H9 (cell line): ENCODE results near the gene FZD2. TPM values are rescaled to one million over a fixed set of nuclear protein-coding genes. Genes with fewer than 3 reads are reported as not detected.

Source experiments
- DNase-seq: peaks from one replicate; pipeline ENCODE4 v3.0.0-alpha.2; 2017
- H2AFZ ChIP-seq: one replicate; pipeline ENCODE4 v1.6.1; 2013; ENCODE audit warnings: mild to moderate bottlenecking, low read length, control low read depth, moderate library complexity
- H2AK5ac ChIP-seq: 2 replicates; pipeline ENCODE4 v1.6.1; 2013; ENCODE audit warnings: low read length, control low read depth, mixed read lengths; ENCODE audit not compliant: insufficient read length
- H2BK120ac ChIP-seq: one replicate; pipeline ENCODE4 v1.6.1; 2013; ENCODE audit warnings: low read depth, mild to moderate bottlenecking, low read length, control low read depth, inconsistent platforms; ENCODE audit not compliant: poor library complexity, severe bottlenecking
- H2BK12ac ChIP-seq: 2 replicates; pipeline ENCODE4 v1.6.1; 2013; ENCODE audit warnings: low read length, control low read depth, mixed read lengths, low read depth; ENCODE audit not compliant: insufficient read length
- H2BK15ac ChIP-seq: 2 replicates; pipeline ENCODE4 v1.6.1; 2013; ENCODE audit warnings: low read depth, low read length, control low read depth
- H2BK20ac ChIP-seq: one replicate; pipeline ENCODE4 v1.6.1; 2013; ENCODE audit warnings: low read depth, mild to moderate bottlenecking, low read length, control low read depth, inconsistent platforms; ENCODE audit not compliant: poor library complexity, severe bottlenecking
- H2BK5ac ChIP-seq: 2 replicates; pipeline ENCODE4 v1.6.1; 2013; ENCODE audit warnings: low read length, control low read depth, mixed read lengths; ENCODE audit not compliant: insufficient read length
- H3K14ac ChIP-seq: 2 replicates; pipeline ENCODE4 v1.6.1; 2013; ENCODE audit warnings: low read length, control low read depth; ENCODE audit not compliant: insufficient read depth
- H3K18ac ChIP-seq: 2 replicates; pipeline ENCODE4 v1.6.1; 2013; ENCODE audit warnings: low read depth, mild to moderate bottlenecking, mixed read lengths, low read length, control low read depth; ENCODE audit not compliant: insufficient read length
- H3K23ac ChIP-seq: 2 replicates; pipeline ENCODE4 v1.6.1; 2013; ENCODE audit warnings: low read length, control low read depth, mixed read lengths, low read depth; ENCODE audit not compliant: insufficient read length
- H3K23me2 ChIP-seq: 2 replicates; pipeline ENCODE4 v1.6.1; 2013; ENCODE audit warnings: low read depth, mild to moderate bottlenecking, mixed read lengths, low read length, control low read depth; ENCODE audit not compliant: insufficient read length, poor library complexity, severe bottlenecking
- H3K27ac ChIP-seq: 2 replicates; pipeline ENCODE4 v1.5.1; 2013; ENCODE audit warnings: low read length, control low read depth, mixed read lengths, low read depth; ENCODE audit not compliant: insufficient read length
- H3K27me3 ChIP-seq: 2 replicates; pipeline ENCODE4 v1.6.1; 2013; ENCODE audit warnings: low read length, control low read depth, inconsistent platforms; ENCODE audit not compliant: insufficient read depth
- H3K4ac ChIP-seq: 2 replicates; pipeline ENCODE4 v1.6.1; 2013; ENCODE audit warnings: low read depth, mild to moderate bottlenecking, control low read depth, inconsistent platforms, low read length, moderate library complexity
- H3K4me1 ChIP-seq: 2 replicates; pipeline ENCODE4 v1.6.1; 2013; ENCODE audit warnings: low read length, control low read depth, inconsistent platforms; ENCODE audit not compliant: insufficient read depth
- H3K4me2 ChIP-seq: 2 replicates; pipeline ENCODE4 v1.6.1; 2013; ENCODE audit warnings: low read length, control low read depth, mixed read lengths; ENCODE audit not compliant: insufficient read length, insufficient read depth
- H3K56ac ChIP-seq: 2 replicates; pipeline ENCODE4 v1.6.1; 2013; ENCODE audit warnings: low read depth, mild to moderate bottlenecking, mixed read lengths, low read length, control low read depth; ENCODE audit not compliant: insufficient read length
- H3K79me1 ChIP-seq: 2 replicates; pipeline ENCODE4 v1.6.1; 2013; ENCODE audit warnings: low read depth, mild to moderate bottlenecking, moderate library complexity, low read length, control low read depth, inconsistent platforms; ENCODE audit not compliant: insufficient read depth, poor library complexity, severe bottlenecking
- H3K79me2 ChIP-seq: 2 replicates; pipeline ENCODE4 v1.6.1; 2013; ENCODE audit warnings: low read length, control low read depth, inconsistent platforms; ENCODE audit not compliant: insufficient read depth
- H3K9ac ChIP-seq: 2 replicates; pipeline ENCODE4 v1.6.1; 2013; ENCODE audit warnings: low read length, control low read depth, mixed read lengths; ENCODE audit not compliant: insufficient read length; ENCODE audit errors: extremely low read depth
- H3K9me3 ChIP-seq: one replicate; pipeline ENCODE4 v1.6.1; 2013; ENCODE audit warnings: low read depth, low read length, inconsistent platforms; ENCODE audit not compliant: control insufficient read depth
- H3T11ph ChIP-seq: one replicate; pipeline ENCODE4 v1.6.1; 2013; ENCODE audit warnings: mild to moderate bottlenecking, low read length, control low read depth, inconsistent platforms
- H4K20me1 ChIP-seq: one replicate; pipeline ENCODE4 v1.6.1; 2013; ENCODE audit not compliant: control insufficient read depth, insufficient read length, insufficient read depth
- H4K5ac ChIP-seq: 2 replicates; pipeline ENCODE4 v1.6.1; 2013; ENCODE audit warnings: low read depth, mild to moderate bottlenecking, mixed read lengths, low read length, control low read depth; ENCODE audit not compliant: insufficient read length
- H4K8ac ChIP-seq: replicated peaks from 2 replicates; pipeline ENCODE4 v1.6.1; 2013; ENCODE audit warnings: low read length, control low read depth, mixed read lengths, low read depth; ENCODE audit not compliant: insufficient read length
- H4K91ac ChIP-seq: 2 replicates; pipeline ENCODE4 v1.6.1; 2013; ENCODE audit warnings: low read depth, mild to moderate bottlenecking, moderate library complexity, mixed read lengths, low read length, control low read depth; ENCODE audit not compliant: insufficient read length
- H3K27ac Mint-ChIP-seq, 3 experiments: 2 replicates in 2 of 3; 3 replicates in 1 of 3; pipeline ENCODE4 v1.8.0; 2020 to 2021; ENCODE audit warnings: mixed read lengths in 3 of 3, mild to moderate bottlenecking in 1 of 3, moderate library complexity in 1 of 3
- H3K27me3 Mint-ChIP-seq: 2 replicates; pipeline ENCODE4 v1.8.0; 2021; ENCODE audit warnings: low read depth, mild to moderate bottlenecking, moderate library complexity, mixed read lengths
- H3K36me3 Mint-ChIP-seq, 3 experiments: 2 replicates in 2 of 3; 3 replicates in 1 of 3; pipeline ENCODE4 v1.8.0; 2020 to 2021; ENCODE audit warnings: low read depth in 3 of 3, mixed read lengths in 3 of 3; ENCODE audit not compliant: insufficient read depth in 1 of 3
- H3K4me1 Mint-ChIP-seq, 2 experiments: 2 replicates each; pipeline ENCODE4 v1.8.0; 2020; ENCODE audit warnings: mixed read lengths in 2 of 2
- H3K4me3 Mint-ChIP-seq, 2 experiments: 2 replicates in 1 of 2; 3 replicates in 1 of 2; pipeline ENCODE4 v1.8.0; 2020 to 2021; ENCODE audit warnings: mild to moderate bottlenecking in 2 of 2, mixed read lengths in 2 of 2, moderate library complexity in 1 of 2
- H3K9me3 Mint-ChIP-seq, 2 experiments: 2 replicates in 1 of 2; 3 replicates in 1 of 2; pipeline ENCODE4 v1.8.0; 2020; ENCODE audit warnings: mild to moderate bottlenecking in 2 of 2, mixed read lengths in 2 of 2, moderate library complexity in 1 of 2
- CTCF ChIP-seq: fragments of 200-600 bp; sonication (generic); conservative IDR thresholded peaks from 3 replicates; pipeline ENCODE4 v1.8.0; 2021; ENCODE audit warnings: antibody characterized with exemption, mild to moderate bottlenecking
- WGBS: extraction: QIAGEN DNeasy Blood & Tissue Kit; methylation state at CpG from one replicate; pipeline ENCODE4 v1.1.7; 2013; ENCODE audit warnings: missing lambda C conversion rate, low lambda C conversion rate, mixed read lengths; ENCODE audit not compliant: insufficient read length; ENCODE audit errors: extremely low coverage; 5-methylcytosine and 5-hydroxymethylcytosine counted together
- total RNA-seq: library from RNA; stranded (reverse); gene quantifications from 2 replicates; pipeline ENCODE4 v1.2.1, GENCODE V29; 2021

FZD2 gene
- total RNA-seq, 1 experiment from 2014 or later: 18.2 TPM

DNA sequence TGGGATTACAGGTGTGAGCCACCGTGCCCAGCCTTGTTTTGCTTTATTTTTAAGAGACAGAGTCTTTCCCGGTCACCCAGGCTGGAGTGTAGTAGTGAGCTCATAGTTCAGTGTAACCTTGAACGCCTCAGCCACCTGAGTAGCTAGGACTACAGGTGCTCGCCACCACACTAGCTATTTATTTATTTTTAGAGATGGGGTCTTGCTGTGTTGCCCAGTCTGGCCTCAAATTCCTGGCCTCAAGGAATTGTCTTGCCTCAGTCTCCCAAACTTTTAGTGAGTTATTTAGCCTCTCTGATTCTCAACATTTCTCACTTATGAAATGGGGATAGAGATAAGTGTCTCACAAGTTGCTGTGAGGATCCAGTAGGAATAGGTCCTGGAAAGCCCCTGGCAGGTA is 21.7 kb downstream of the FZD2 start:
- no peaks in the 10 kb centered on the region for H3K79me2 ChIP-seq
- DNase-seq: no peak
- H3T11ph ChIP-seq: no peak overlapping the region
- no peak overlapping the region for H4K8ac ChIP-seq
- Mint-ChIP-seq H3K4me3 (no peak overlapping the region), H3K4me1 (peaks cover 0 to 6% of the 10 kb centered on the region in 2 experiments; a peak in 1 of 4 replicates), H3K27me3 (peaks cover 26% of the 10 kb centered on the region), H3K36me3 (no peaks in the 10 kb centered on the region; a peak in 1 of 7 replicates), H3K9me3 (no peaks in the 10 kb centered on the region), H3K27ac (no peak overlapping the region; a peak in 1 of 7 replicates)
- H3K14ac ChIP-seq: no peak overlapping the region
- H3K4me2 ChIP-seq: no peak overlapping the region
- no peak overlapping the region for H4K5ac ChIP-seq
- H3K9ac ChIP-seq: no peak overlapping the region
- H3K27ac ChIP-seq: no peak overlapping the region
- H2AK5ac ChIP-seq: no peak overlapping the region
- no peak overlapping the region for H3K56ac ChIP-seq
- H3K23ac ChIP-seq: no peak overlapping the region
- no peak overlapping the region for H2AFZ ChIP-seq
- no peak overlapping the region for H3K18ac ChIP-seq
- no peak overlapping the region for H3K4ac ChIP-seq
- no peaks in the 10 kb centered on the region for H4K20me1 ChIP-seq
- TF ChIP-seq CTCF: no peak
- H3K4me1 ChIP-seq: no peaks in the 10 kb centered on the region; the same call in 1 of the 2 replicates
- no peak overlapping the region for H2BK5ac ChIP-seq
- H3K23me2 ChIP-seq: no peaks in the 10 kb centered on the region
- no CpG with 5 or more reads among the region's 4 CpGs for WGBS
- no peak overlapping the region for H2BK120ac ChIP-seq
- no peak overlapping the region for H2BK20ac ChIP-seq
- no peaks in the 10 kb centered on the region for H3K27me3 ChIP-seq
- no peaks in the 10 kb centered on the region for H3K79me1 ChIP-seq
- no peak overlapping the region for H4K91ac ChIP-seq
- H3K9me3 ChIP-seq: no peaks in the 10 kb centered on the region
- H2BK15ac ChIP-seq: no peak overlapping the region
- no peak overlapping the region for H2BK12ac ChIP-seq
